Upper lobe of right lung (tissue), 1 donor: ENCODE measurements around the gene LAMA4. TPM values are rescaled to one million over a fixed set of nuclear protein-coding genes. Genes with fewer than 3 reads are reported as not detected.

Experiments used
- ATAC-seq: fragments of 200-7000 bp; cut with Tn5 transposase; one replicate; pipeline ENCODE4 v1.9.1; 2020; ENCODE audit warnings: mild to moderate bottlenecking, moderate library complexity
- DNase-seq: peaks from one replicate; pipeline ENCODE4 v3.0.0-alpha.2; 2020
- H3K27ac ChIP-seq: fragments of 200-600 bp; one replicate; pipeline ENCODE4 v1.8.0; 2022
- H3K27me3 ChIP-seq: fragments of 200-600 bp; one replicate; pipeline ENCODE4 v1.8.0; 2022; ENCODE audit warnings: mild to moderate bottlenecking
- H3K36me3 ChIP-seq: fragments of 200-600 bp; one replicate; pipeline ENCODE4 v1.8.0; 2022
- H3K4me1 ChIP-seq: fragments of 200-600 bp; one replicate; pipeline ENCODE4 v1.8.0; 2022
- H3K4me3 ChIP-seq: fragments of 200-600 bp; one replicate; pipeline ENCODE4 v1.8.0; 2022; ENCODE audit warnings: mild to moderate bottlenecking
- H3K9me3 ChIP-seq: fragments of 200-600 bp; one replicate; pipeline ENCODE4 v1.8.0; 2022
- CTCF ChIP-seq: fragments of 200-600 bp; IDR thresholded peaks from one replicate; pipeline ENCODE4 v1.8.0; 2022; ENCODE audit warnings: antibody characterized with exemption
- intact Hi-C: fragments of 100-400 bp; cut with DNase I; formaldehyde crosslinking; loops from one replicate; pipeline ENCODE4 v1.11.0; 2022
- total RNA-seq: library from RNA; stranded (reverse); fragmentation: NEBNext Ultra II Directional; extraction: Animal tissue kit (Norgen Biotek cat#: 25700); gene quantifications from one replicate; pipeline ENCODE4 v1.2.1, GENCODE V29; 2021
- donor health status: DM: no; HTN: yes; CAD: no; lungs with severe emphysema.

LAMA4 gene
- total RNA-seq, 1 donor from 2014 or later: 134 TPM

- ATAC-seq (no peak), DNase-seq (no peak)
- H3K9me3 ChIP-seq: no peaks in the 10 kb centered on the region
- intact Hi-C loops: no loop called here
- no peak overlapping the region for H3K4me3 ChIP-seq
- no peak for TF ChIP-seq CTCF
- peaks cover 14% of the 10 kb centered on the region for H3K4me1 ChIP-seq
- H3K36me3 ChIP-seq: no peaks in the 10 kb centered on the region
- peak overlapping the region; percentile 45 for H3K27ac ChIP-seq
- no peaks in the 10 kb centered on the region for H3K27me3 ChIP-seq
These were observed 8.7 kb downstream of the LAMA4 start for GRCh38 chr6:112245511-112246203.

- Histone ChIP-seq H3K27me3 (no peaks in the 10 kb centered on the region), H3K4me3 (no peak overlapping the region), H3K36me3 (no peaks in the 10 kb centered on the region), H3K9me3 (no peaks in the 10 kb centered on the region), H3K4me1 (peaks cover 14% of the 10 kb centered on the region), H3K27ac (peak overlapping the region; percentile 45)
- no peak for TF ChIP-seq CTCF
- intact Hi-C loops: no loop called here
- DNase-seq (no peak), ATAC-seq (no peak)
These were observed 10.2 kb downstream of the LAMA4 start for GRCh38 chr6:112243861-112244827.

- Histone ChIP-seq H3K9me3 (no peaks in the 10 kb centered on the region), H3K4me3 (no peak overlapping the region), H3K36me3 (no peaks in the 10 kb centered on the region), H3K27ac (no peak overlapping the region), H3K4me1 (peaks cover 20% of the 10 kb centered on the region), H3K27me3 (no peaks in the 10 kb centered on the region)
- DNase-seq: no peak
- intact Hi-C loops: no loop called here
- ATAC-seq: no peak
- no peak for TF ChIP-seq CTCF
These were observed 12.4 kb downstream of the LAMA4 start for GRCh38 chr6:112241820-112242429.

GRCh38 chr6:112237595-112237994, 16.8 kb downstream of the LAMA4 start:
- DNase-seq: no peak
- Histone ChIP-seq H3K27me3 (no peaks in the 10 kb centered on the region), H3K27ac (peak overlapping the region; percentile 19), H3K4me1 (peaks cover 59% of the 10 kb centered on the region), H3K9me3 (no peaks in the 10 kb centered on the region), H3K36me3 (no peaks in the 10 kb centered on the region), H3K4me3 (no peak overlapping the region)
- TF ChIP-seq CTCF: no peak
- intact Hi-C loops: no loop called here
- no peak for ATAC-seq

- DNase-seq (no peak), ATAC-seq (no peak)
- Histone ChIP-seq H3K36me3 (no peaks in the 10 kb centered on the region), H3K4me3 (no peak overlapping the region), H3K4me1 (peaks cover 61% of the 10 kb centered on the region), H3K27me3 (no peaks in the 10 kb centered on the region), H3K9me3 (no peaks in the 10 kb centered on the region), H3K27ac (peak overlapping the region; percentile 1)
- no peak for TF ChIP-seq CTCF
- intact Hi-C loops: no loop called here
These were observed 17.3 kb downstream of the LAMA4 start for GRCh38 chr6:112237066-112237465.
